H9 (cell line): ENCODE data around the gene TTC28. TPM values are rescaled to one million over a fixed set of nuclear protein-coding genes. Genes with fewer than 3 reads are reported as not detected.

Experiments used
- DNase-seq: peaks from one replicate; pipeline ENCODE4 v3.0.0-alpha.2; 2017
- H2AFZ ChIP-seq: one replicate; pipeline ENCODE4 v1.6.1; 2013; ENCODE audit warnings: mild to moderate bottlenecking, low read length, control low read depth, moderate library complexity
- H2AK5ac ChIP-seq: 2 replicates; pipeline ENCODE4 v1.6.1; 2013; ENCODE audit warnings: low read length, control low read depth, mixed read lengths; ENCODE audit not compliant: insufficient read length
- H2BK120ac ChIP-seq: one replicate; pipeline ENCODE4 v1.6.1; 2013; ENCODE audit warnings: low read depth, mild to moderate bottlenecking, low read length, control low read depth, inconsistent platforms; ENCODE audit not compliant: poor library complexity, severe bottlenecking
- H2BK12ac ChIP-seq: 2 replicates; pipeline ENCODE4 v1.6.1; 2013; ENCODE audit warnings: low read length, control low read depth, mixed read lengths, low read depth; ENCODE audit not compliant: insufficient read length
- H2BK15ac ChIP-seq: 2 replicates; pipeline ENCODE4 v1.6.1; 2013; ENCODE audit warnings: low read depth, low read length, control low read depth
- H2BK20ac ChIP-seq: one replicate; pipeline ENCODE4 v1.6.1; 2013; ENCODE audit warnings: low read depth, mild to moderate bottlenecking, low read length, control low read depth, inconsistent platforms; ENCODE audit not compliant: poor library complexity, severe bottlenecking
- H2BK5ac ChIP-seq: 2 replicates; pipeline ENCODE4 v1.6.1; 2013; ENCODE audit warnings: low read length, control low read depth, mixed read lengths; ENCODE audit not compliant: insufficient read length
- H3K14ac ChIP-seq: 2 replicates; pipeline ENCODE4 v1.6.1; 2013; ENCODE audit warnings: low read length, control low read depth; ENCODE audit not compliant: insufficient read depth
- H3K18ac ChIP-seq: 2 replicates; pipeline ENCODE4 v1.6.1; 2013; ENCODE audit warnings: low read depth, mild to moderate bottlenecking, mixed read lengths, low read length, control low read depth; ENCODE audit not compliant: insufficient read length
- H3K23ac ChIP-seq: 2 replicates; pipeline ENCODE4 v1.6.1; 2013; ENCODE audit warnings: low read length, control low read depth, mixed read lengths, low read depth; ENCODE audit not compliant: insufficient read length
- H3K23me2 ChIP-seq: 2 replicates; pipeline ENCODE4 v1.6.1; 2013; ENCODE audit warnings: low read depth, mild to moderate bottlenecking, mixed read lengths, low read length, control low read depth; ENCODE audit not compliant: insufficient read length, poor library complexity, severe bottlenecking
- H3K27ac ChIP-seq: 2 replicates; pipeline ENCODE4 v1.5.1; 2013; ENCODE audit warnings: low read length, control low read depth, mixed read lengths, low read depth; ENCODE audit not compliant: insufficient read length
- H3K27me3 ChIP-seq: 2 replicates; pipeline ENCODE4 v1.6.1; 2013; ENCODE audit warnings: low read length, control low read depth, inconsistent platforms; ENCODE audit not compliant: insufficient read depth
- H3K4ac ChIP-seq: 2 replicates; pipeline ENCODE4 v1.6.1; 2013; ENCODE audit warnings: low read depth, mild to moderate bottlenecking, control low read depth, inconsistent platforms, low read length, moderate library complexity
- H3K4me1 ChIP-seq: 2 replicates; pipeline ENCODE4 v1.6.1; 2013; ENCODE audit warnings: low read length, control low read depth, inconsistent platforms; ENCODE audit not compliant: insufficient read depth
- H3K4me2 ChIP-seq: 2 replicates; pipeline ENCODE4 v1.6.1; 2013; ENCODE audit warnings: low read length, control low read depth, mixed read lengths; ENCODE audit not compliant: insufficient read length, insufficient read depth
- H3K56ac ChIP-seq: 2 replicates; pipeline ENCODE4 v1.6.1; 2013; ENCODE audit warnings: low read depth, mild to moderate bottlenecking, mixed read lengths, low read length, control low read depth; ENCODE audit not compliant: insufficient read length
- H3K79me1 ChIP-seq: 2 replicates; pipeline ENCODE4 v1.6.1; 2013; ENCODE audit warnings: low read depth, mild to moderate bottlenecking, moderate library complexity, low read length, control low read depth, inconsistent platforms; ENCODE audit not compliant: insufficient read depth, poor library complexity, severe bottlenecking
- H3K79me2 ChIP-seq: 2 replicates; pipeline ENCODE4 v1.6.1; 2013; ENCODE audit warnings: low read length, control low read depth, inconsistent platforms; ENCODE audit not compliant: insufficient read depth
- H3K9ac ChIP-seq: 2 replicates; pipeline ENCODE4 v1.6.1; 2013; ENCODE audit warnings: low read length, control low read depth, mixed read lengths; ENCODE audit not compliant: insufficient read length; ENCODE audit errors: extremely low read depth
- H3K9me3 ChIP-seq: one replicate; pipeline ENCODE4 v1.6.1; 2013; ENCODE audit warnings: low read depth, low read length, inconsistent platforms; ENCODE audit not compliant: control insufficient read depth
- H3T11ph ChIP-seq: one replicate; pipeline ENCODE4 v1.6.1; 2013; ENCODE audit warnings: mild to moderate bottlenecking, low read length, control low read depth, inconsistent platforms
- H4K20me1 ChIP-seq: one replicate; pipeline ENCODE4 v1.6.1; 2013; ENCODE audit not compliant: control insufficient read depth, insufficient read length, insufficient read depth
- H4K5ac ChIP-seq: 2 replicates; pipeline ENCODE4 v1.6.1; 2013; ENCODE audit warnings: low read depth, mild to moderate bottlenecking, mixed read lengths, low read length, control low read depth; ENCODE audit not compliant: insufficient read length
- H4K8ac ChIP-seq: replicated peaks from 2 replicates; pipeline ENCODE4 v1.6.1; 2013; ENCODE audit warnings: low read length, control low read depth, mixed read lengths, low read depth; ENCODE audit not compliant: insufficient read length
- H4K91ac ChIP-seq: 2 replicates; pipeline ENCODE4 v1.6.1; 2013; ENCODE audit warnings: low read depth, mild to moderate bottlenecking, moderate library complexity, mixed read lengths, low read length, control low read depth; ENCODE audit not compliant: insufficient read length
- H3K27ac Mint-ChIP-seq, 3 experiments: 2 replicates in 2 of 3; 3 replicates in 1 of 3; pipeline ENCODE4 v1.8.0; 2020 to 2021; ENCODE audit warnings: mixed read lengths in 3 of 3, mild to moderate bottlenecking in 1 of 3, moderate library complexity in 1 of 3
- H3K27me3 Mint-ChIP-seq: 2 replicates; pipeline ENCODE4 v1.8.0; 2021; ENCODE audit warnings: low read depth, mild to moderate bottlenecking, moderate library complexity, mixed read lengths
- H3K36me3 Mint-ChIP-seq, 3 experiments: 2 replicates in 2 of 3; 3 replicates in 1 of 3; pipeline ENCODE4 v1.8.0; 2020 to 2021; ENCODE audit warnings: low read depth in 3 of 3, mixed read lengths in 3 of 3; ENCODE audit not compliant: insufficient read depth in 1 of 3
- H3K4me1 Mint-ChIP-seq, 2 experiments: 2 replicates each; pipeline ENCODE4 v1.8.0; 2020; ENCODE audit warnings: mixed read lengths in 2 of 2
- H3K4me3 Mint-ChIP-seq, 2 experiments: 2 replicates in 1 of 2; 3 replicates in 1 of 2; pipeline ENCODE4 v1.8.0; 2020 to 2021; ENCODE audit warnings: mild to moderate bottlenecking in 2 of 2, mixed read lengths in 2 of 2, moderate library complexity in 1 of 2
- H3K9me3 Mint-ChIP-seq, 2 experiments: 2 replicates in 1 of 2; 3 replicates in 1 of 2; pipeline ENCODE4 v1.8.0; 2020; ENCODE audit warnings: mild to moderate bottlenecking in 2 of 2, mixed read lengths in 2 of 2, moderate library complexity in 1 of 2
- WGBS: extraction: QIAGEN DNeasy Blood & Tissue Kit; methylation state at CpG from one replicate; pipeline ENCODE4 v1.1.7; 2013; ENCODE audit warnings: missing lambda C conversion rate, low lambda C conversion rate, mixed read lengths; ENCODE audit not compliant: insufficient read length; ENCODE audit errors: extremely low coverage; 5-methylcytosine and 5-hydroxymethylcytosine counted together
- total RNA-seq: library from RNA; stranded (reverse); gene quantifications from 2 replicates; pipeline ENCODE4 v1.2.1, GENCODE V29; 2021
- TF ChIP-seq, protein P1 (sequence below): fragments of 200-600 bp; sonication (generic); conservative IDR thresholded peaks from 3 replicates; pipeline ENCODE4 v1.8.0; 2021; ENCODE audit warnings: antibody characterized with exemption, mild to moderate bottlenecking

Gene TTC28
- total RNA-seq, 1 experiment from 2014 or later: 13.6 TPM

DNA sequence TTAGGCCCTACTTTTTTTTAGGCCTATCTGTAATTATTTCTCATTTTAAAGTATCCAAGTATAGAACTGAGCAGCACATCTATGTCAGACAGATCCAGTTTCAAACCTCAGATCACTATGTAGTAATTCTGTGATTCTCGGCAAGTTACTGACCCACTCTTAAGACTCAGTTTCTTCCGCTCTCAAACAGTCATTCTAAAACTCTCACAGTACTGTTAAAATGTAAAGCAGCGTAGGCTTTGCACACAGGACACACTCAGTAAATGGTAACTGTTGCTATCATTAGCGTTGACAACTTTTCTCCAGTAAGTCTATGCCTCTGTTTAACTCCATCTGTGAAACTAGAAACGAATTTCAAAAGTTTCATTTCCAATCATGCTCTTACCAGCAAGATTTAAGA, 277.1 kb downstream of the TTC28 start:
- Histone ChIP-seq H4K20me1 (no peaks in the 10 kb centered on the region), H3T11ph (no peak overlapping the region), H2AFZ (no peak overlapping the region), H2BK120ac (no peak overlapping the region), H3K18ac (no peak overlapping the region), H2BK5ac (no peak overlapping the region), H4K91ac (no peak overlapping the region), H3K27me3 (no peaks in the 10 kb centered on the region), H3K79me1 (no peaks in the 10 kb centered on the region), H3K23me2 (no peaks in the 10 kb centered on the region), H3K79me2 (no peaks in the 10 kb centered on the region), H4K5ac (no peak overlapping the region), H3K4me2 (no peak overlapping the region), H3K14ac (no peak overlapping the region), H3K9ac (no peak overlapping the region), H2BK20ac (no peak overlapping the region), H4K8ac (no peak overlapping the region), H3K23ac (no peak overlapping the region), H3K56ac (no peak overlapping the region), H3K4me1 (no peaks in the 10 kb centered on the region), H2BK12ac (no peak overlapping the region), H2AK5ac (no peak overlapping the region), H2BK15ac (no peak overlapping the region), H3K27ac (no peak overlapping the region), H3K9me3 (peaks cover 8% of the 10 kb centered on the region), H3K4ac (no peak overlapping the region)
- H3K4me1 Mint-ChIP-seq: no peaks in the 10 kb centered on the region
- TF ChIP-seq, protein P1, sequence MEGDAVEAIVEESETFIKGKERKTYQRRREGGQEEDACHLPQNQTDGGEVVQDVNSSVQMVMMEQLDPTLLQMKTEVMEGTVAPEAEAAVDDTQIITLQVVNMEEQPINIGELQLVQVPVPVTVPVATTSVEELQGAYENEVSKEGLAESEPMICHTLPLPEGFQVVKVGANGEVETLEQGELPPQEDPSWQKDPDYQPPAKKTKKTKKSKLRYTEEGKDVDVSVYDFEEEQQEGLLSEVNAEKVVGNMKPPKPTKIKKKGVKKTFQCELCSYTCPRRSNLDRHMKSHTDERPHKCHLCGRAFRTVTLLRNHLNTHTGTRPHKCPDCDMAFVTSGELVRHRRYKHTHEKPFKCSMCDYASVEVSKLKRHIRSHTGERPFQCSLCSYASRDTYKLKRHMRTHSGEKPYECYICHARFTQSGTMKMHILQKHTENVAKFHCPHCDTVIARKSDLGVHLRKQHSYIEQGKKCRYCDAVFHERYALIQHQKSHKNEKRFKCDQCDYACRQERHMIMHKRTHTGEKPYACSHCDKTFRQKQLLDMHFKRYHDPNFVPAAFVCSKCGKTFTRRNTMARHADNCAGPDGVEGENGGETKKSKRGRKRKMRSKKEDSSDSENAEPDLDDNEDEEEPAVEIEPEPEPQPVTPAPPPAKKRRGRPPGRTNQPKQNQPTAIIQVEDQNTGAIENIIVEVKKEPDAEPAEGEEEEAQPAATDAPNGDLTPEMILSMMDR: no peak
- H3K27ac Mint-ChIP-seq: no peak overlapping the region
- H3K4me3 Mint-ChIP-seq: no peak overlapping the region
- H3K9me3 Mint-ChIP-seq: peaks cover 3 to 5% of the 10 kb centered on the region in 2 experiments; a peak in 3 of 5 replicates
- H3K36me3 Mint-ChIP-seq: peaks cover 0 to 11% (median 3%) of the 10 kb centered on the region in 3 experiments; a peak in 4 of 7 replicates
- H3K27me3 Mint-ChIP-seq: no peaks in the 10 kb centered on the region
- no peak for DNase-seq
- WGBS: no CpG with 5 or more reads among the region's 5 CpGs
